Muscle of arm (tissue), 12 donors: ENCODE results near the gene MYL5. TPM values are rescaled to one million over a fixed set of nuclear protein-coding genes. Genes with fewer than 3 reads are reported as not detected.
"Not testable (repeated sequence)": the region's sequence is repeated elsewhere in the genome, so short reads cannot be mapped to it uniquely, and the experiment has no call there.

ENCODE experiments used
- DNase-seq: peaks from one replicate; pipeline ENCODE4 v3.0.0-alpha.2; 2013
- polyA plus RNA-seq, 12 donors: library from polyadenylated mRNA; unstranded; fragments of 120-200 nt; gene quantifications; one replicate each; pipeline ENCODE4 v1.2.1, GENCODE V29; 2013; ENCODE audit not compliant: insufficient read length in 12 of 12

MYL5 gene
- polyA plus RNA-seq, 12 donors = 215 to 1,381 (median 850) TPM; not detected in 1

- DNase-seq = no peak
These were observed 6.8 kb upstream of the MYL5 start for GRCh38 chr4:667545-667925.

DNA sequence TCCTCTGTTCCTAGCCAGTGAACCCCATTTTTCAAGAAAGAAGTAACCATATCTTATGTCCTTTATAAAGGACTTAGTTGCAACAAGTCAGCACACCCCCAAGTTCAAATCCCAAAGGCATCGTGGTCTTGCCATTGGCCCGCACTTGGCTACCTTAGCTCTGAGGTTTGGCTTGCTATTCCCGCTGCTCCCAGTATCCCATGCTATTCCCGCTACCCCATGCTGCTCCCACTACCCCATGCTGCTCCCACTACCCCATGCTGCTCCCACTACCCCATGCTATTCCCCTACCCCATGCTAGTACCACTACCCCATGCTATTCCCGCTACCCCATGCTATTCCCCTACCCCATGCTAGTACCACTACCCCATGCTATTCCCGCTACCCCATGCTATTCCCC is 6.1 kb upstream of the MYL5 start:
- DNase-seq = not testable (repeated sequence)

DNA sequence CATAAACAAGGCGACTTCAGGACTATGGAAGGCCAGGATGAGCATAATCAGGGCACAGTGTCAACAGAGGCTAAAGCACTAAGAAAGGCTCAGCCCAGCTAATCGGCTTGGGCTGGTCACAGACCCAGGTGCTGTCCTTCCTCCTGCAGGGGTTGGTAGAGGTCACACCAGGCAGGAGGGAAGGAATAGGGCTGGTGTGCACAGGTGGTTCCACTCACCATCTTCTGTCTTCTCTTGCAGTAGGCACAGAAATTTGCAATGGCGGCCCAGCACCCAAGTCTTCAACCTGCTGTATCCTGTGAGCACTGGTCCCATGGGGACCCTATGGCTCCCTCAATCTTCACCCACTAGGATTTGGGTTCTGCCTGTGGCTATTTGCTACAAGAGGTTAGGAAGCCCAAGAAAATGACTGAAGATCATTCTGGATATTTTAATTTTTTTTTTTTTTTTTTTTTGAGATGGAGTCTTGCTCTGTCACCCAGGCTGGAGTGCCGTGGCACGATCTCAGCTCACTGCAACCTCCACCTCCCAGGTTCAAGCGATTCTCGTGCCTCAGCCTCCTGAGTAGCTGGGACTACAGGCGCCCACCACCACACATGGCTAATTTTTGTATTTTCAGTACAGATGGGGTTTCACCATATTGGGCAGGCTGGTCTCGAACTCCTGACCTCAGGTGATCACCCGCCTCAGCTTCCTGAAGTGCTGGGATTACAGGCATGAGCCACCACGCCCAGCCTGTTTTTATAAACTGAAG is 4.4 kb upstream of the MYL5 start:
- not testable (repeated sequence) for DNase-seq

GRCh38 chr4:671769-672168 is 2.6 kb upstream of the MYL5 start:
- DNase-seq = no peak

DNA sequence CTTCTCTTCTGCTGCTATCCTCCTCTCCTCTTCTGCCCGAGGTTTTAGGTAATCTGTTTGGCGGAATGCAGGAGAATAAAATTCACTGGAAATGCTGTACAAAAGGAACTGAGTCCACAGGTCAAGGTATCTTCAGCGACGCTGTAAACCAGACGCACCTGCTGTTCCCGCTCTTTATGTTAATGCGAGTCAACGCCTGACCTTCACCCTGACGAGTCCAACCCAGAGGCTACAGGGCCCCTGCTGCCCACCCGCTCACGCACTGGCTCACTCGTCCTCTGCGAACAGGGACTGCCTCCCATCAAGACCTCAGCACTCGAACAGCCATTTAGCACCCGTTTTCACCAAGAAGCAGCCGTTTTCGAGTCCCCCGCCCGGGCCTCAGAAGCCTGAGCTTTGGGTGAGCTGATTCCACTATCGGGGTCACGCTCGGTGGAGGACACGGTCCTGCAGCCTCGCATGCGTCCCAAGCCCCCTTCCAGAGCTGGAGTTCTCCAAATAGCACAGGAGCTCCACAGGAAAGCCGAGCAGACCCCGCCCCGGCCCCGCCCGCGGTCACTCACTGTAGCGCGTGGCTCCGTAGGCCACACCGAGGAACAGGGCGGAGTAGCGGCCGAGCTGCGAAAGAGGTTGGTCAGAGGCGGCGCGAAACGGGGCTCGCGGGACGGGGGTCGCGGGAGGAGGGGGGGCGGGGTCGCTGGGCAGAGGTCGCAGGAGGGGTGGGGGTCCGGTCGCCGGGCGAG is 822 bp upstream of the MYL5 start:
- DNase-seq = no peak

GRCh38 chr4:675036-675882 is 917 bp downstream of the MYL5 start:
- DNase-seq = no peak

GRCh38 chr4:675980-676870 is 1.9 kb downstream of the MYL5 start:
- DNase-seq = no peak

GRCh38 chr4:676871-677235 is 2.5 kb downstream of the MYL5 start:
- DNase-seq = no peak

- DNase-seq = no peak
These were observed 3.3 kb downstream of the MYL5 start for GRCh38 chr4:677431-678293.

DNA sequence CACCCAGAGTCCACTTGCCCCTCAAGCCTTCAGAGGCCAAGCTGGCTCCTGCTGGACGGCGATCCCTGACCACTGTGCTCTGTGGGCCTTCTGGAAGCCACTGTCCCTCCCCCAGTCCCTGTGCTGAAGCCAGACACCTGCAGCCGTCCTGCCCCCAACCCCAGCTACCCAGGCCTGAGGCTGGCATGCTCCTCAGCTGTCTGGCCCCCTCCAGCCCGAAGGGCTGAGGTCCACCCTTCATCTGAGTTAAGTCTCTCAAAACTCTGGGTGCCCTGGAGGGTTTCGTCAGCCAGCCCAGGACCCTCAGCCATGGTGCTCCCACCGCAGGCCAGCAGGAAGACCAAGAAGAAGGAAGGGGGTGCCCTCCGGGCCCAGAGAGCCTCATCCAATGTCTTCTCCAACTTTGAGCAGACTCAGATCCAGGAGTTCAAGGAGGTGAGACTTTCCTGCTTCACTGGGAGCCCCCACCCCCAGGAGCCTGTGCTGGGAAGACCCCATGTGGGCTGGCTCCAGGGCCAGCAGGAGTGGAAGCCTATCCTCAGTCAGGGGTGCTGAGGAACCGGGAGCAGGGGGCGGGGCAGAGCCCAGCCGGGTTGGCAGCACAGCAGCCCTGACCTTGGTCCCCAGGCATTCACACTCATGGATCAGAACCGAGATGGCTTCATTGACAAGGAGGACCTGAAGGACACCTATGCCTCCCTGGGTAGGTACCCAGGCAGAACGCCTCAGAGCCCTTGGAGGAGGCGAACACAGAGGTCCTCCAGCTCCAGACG is 4.2 kb downstream of the MYL5 start:
- DNase-seq = no peak

GRCh38 chr4:679104-679481 is 4.8 kb downstream of the MYL5 start:
- no peak for DNase-seq

DNA sequence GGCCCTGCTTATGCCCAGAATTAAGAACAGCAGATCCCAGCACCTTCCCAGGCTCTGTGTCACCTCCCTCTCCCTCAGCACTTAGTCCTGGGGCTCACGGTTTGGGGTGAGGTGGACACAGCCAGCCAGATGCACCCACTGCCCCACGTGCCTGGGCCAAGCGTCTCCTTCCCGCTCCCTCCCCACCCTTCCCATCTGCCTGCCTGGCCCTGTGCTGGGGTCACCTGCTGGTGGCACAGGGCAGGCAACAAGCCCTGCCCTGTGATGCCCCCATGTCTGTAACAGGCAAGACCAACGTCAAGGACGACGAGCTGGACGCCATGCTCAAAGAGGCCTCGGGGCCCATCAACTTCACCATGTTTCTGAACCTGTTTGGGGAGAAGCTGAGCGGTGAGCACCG is 5.3 kb downstream of the MYL5 start:
- no peak for DNase-seq

DNA sequence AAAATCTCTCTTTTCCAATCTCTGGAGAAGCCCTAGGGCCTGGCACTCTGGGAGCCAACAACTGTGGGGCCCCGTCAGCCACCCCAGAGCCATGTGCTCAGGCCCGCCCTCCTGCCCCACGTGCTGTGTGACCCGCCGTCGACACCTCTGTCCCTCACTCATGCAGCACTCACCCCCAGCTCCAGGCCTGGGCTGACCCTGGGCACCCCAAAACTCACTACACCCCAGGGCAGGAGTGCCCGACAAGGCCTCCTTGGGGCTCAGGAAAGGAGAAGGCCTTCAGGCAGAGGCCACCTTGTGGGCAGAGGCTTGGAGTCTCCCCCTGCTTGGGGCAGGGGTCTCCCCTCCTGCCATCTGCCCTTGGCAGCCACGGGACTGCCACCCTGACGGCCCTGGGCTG is 5.7 kb downstream of the MYL5 start:
- DNase-seq = no peak

- DNase-seq = no peak
These were observed 6.2 kb downstream of the MYL5 start for GRCh38 chr4:680551-680927.

DNA sequence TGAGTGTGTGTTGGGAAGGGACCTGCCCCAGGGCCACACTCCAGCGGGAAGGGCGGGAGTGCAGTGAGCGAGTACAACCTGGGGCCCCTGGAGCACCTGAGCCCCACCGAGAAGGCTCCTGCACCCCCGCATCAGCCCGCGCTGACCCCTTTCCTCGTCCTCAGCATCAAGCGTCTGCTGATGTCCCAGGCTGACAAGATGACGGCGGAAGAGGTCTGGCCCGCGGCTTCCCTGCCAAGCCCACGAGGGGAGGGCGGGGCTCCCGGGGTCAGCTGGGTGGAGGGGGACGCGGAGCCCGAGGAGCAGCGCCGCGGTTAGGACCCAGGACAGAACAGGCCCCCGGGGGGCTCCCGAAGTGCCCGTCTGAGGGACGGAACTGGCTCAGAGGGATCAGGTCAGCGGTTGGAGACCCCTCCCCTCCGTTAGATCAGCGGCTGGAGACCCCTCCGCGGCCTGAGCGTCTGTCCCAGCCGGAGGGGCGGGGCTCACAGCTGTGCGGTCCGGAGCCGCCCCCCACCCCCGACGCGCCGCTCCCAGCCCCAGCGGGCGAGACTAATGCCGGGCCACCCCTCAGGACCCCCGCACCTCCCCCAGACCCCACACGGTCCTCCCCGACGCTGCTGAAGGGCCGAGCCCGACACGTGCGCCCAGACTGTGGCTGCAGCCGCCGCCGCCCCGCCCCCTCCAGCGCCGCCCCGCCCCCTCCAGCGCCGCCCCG is 6.7 kb downstream of the MYL5 start:
- DNase-seq = no peak

GRCh38 chr4:681736-682451 is 7.6 kb downstream of the MYL5 start:
- no peak for DNase-seq

GRCh38 chr4:682490-683172 is 8.3 kb downstream of the MYL5 start:
- DNase-seq = no peak
